A673 (cell line): ENCODE measurements around the gene ADNP2. TPM values are rescaled to one million over a fixed set of nuclear protein-coding genes. Genes with fewer than 3 reads are reported as not detected.

ENCODE experiments used
- BruUV-seq: library from RNA; stranded (reverse); fragments of 400-500 nt; replicated peaks from 2 replicates; lab custom pipeline; 2021; lab: Mats Ljungman, UMichigan
- CTCF ChIA-PET: fragments of 300-600 bp; sonication (Branson Sonifier 250); formaldehyde crosslinking; loops from one replicate; lab custom pipeline; 2022; ENCODE audit warnings: antibody characterized with exemption; lab: Charles Lee
- POLR2A ChIA-PET: fragments of 300-600 bp; sonication (Branson Sonifier 250); formaldehyde crosslinking; loops from one replicate; lab custom pipeline; 2022; ENCODE audit warnings: antibody characterized with exemption; ENCODE audit not compliant: low non-redundant PET; lab: Charles Lee
- DNase-seq: peaks from one replicate; pipeline ENCODE4 v3.0.0-alpha.2; 2015; ENCODE audit warnings: low spot score
- H3K27ac ChIP-seq: fragments of 200-600 bp; sonication (generic); 2 replicates; pipeline ENCODE4 v1.5.1; 2016; ENCODE audit warnings: mixed run types, low read depth, mild to moderate bottlenecking, mixed read lengths, antibody characterized with exemption, low read length; ENCODE audit not compliant: poor library complexity, severe bottlenecking
- H3K27me3 ChIP-seq: fragments of 200-600 bp; sonication (generic); replicated peaks from 2 replicates; pipeline ENCODE4 v1.6.1; 2017; ENCODE audit warnings: mixed run types, low read depth, mild to moderate bottlenecking, mixed read lengths, antibody characterized with exemption, low read length; ENCODE audit not compliant: insufficient read depth, poor library complexity
- H3K36me3 ChIP-seq: fragments of 200-600 bp; sonication (generic); 2 replicates; pipeline ENCODE4 v1.6.1; 2016; ENCODE audit warnings: mixed run types, mild to moderate bottlenecking, mixed read lengths, antibody characterized with exemption, low read length; ENCODE audit not compliant: insufficient read depth, poor library complexity, severe bottlenecking
- H3K4me1 ChIP-seq: fragments of 200-600 bp; sonication (generic); 2 replicates; pipeline ENCODE4 v1.6.1; 2017; ENCODE audit warnings: mixed run types, mild to moderate bottlenecking, mixed read lengths, antibody characterized with exemption, low read length; ENCODE audit not compliant: insufficient read depth, poor library complexity, severe bottlenecking
- H3K4me3 ChIP-seq: fragments of 200-600 bp; sonication (generic); 2 replicates; pipeline ENCODE4 v1.5.1; 2016; ENCODE audit warnings: low read depth, mixed run types, mild to moderate bottlenecking, mixed read lengths, low read length; ENCODE audit not compliant: poor library complexity, severe bottlenecking
- H3K9me3 ChIP-seq: fragments of 200-600 bp; sonication (generic); 2 replicates; pipeline ENCODE4 v1.6.1; 2016; ENCODE audit warnings: mixed run types, low read depth, mild to moderate bottlenecking, mixed read lengths, antibody characterized with exemption, low read length; ENCODE audit not compliant: poor library complexity, severe bottlenecking
- EZH2 ChIP-seq: fragments of 200-600 bp; sonication (generic); IDR thresholded peaks from 2 replicates; pipeline ENCODE4 v1.6.1; 2017; ENCODE audit warnings: borderline replicate concordance, low read depth, mild to moderate bottlenecking, mixed read lengths, antibody characterized with exemption, low read length; ENCODE audit not compliant: poor library complexity, severe bottlenecking
- intact Hi-C: fragments of 100-400 bp; cut with micrococcal nuclease; formaldehyde crosslinking; loops from one replicate; pipeline ENCODE4 v1.10.0; 2022; ENCODE audit not compliant: unreplicated experiment
- total RNA-seq: library from RNA; stranded (reverse); gene quantifications from 2 replicates; pipeline ENCODE4 v1.2.3, GENCODE V29; 2021
- TF ChIP-seq, protein P1 (sequence below): fragments of 300-800, 200-600 bp; sonication (generic); conservative IDR thresholded peaks from 2 replicates; pipeline ENCODE4 v1.5.1; 2017; ENCODE audit warnings: low read depth, mild to moderate bottlenecking, antibody characterized with exemption, low read length, moderate library complexity, mixed read lengths

Gene ADNP2
- total RNA-seq, 1 experiment from 2014 or later, result 27.5 TPM

DNA sequence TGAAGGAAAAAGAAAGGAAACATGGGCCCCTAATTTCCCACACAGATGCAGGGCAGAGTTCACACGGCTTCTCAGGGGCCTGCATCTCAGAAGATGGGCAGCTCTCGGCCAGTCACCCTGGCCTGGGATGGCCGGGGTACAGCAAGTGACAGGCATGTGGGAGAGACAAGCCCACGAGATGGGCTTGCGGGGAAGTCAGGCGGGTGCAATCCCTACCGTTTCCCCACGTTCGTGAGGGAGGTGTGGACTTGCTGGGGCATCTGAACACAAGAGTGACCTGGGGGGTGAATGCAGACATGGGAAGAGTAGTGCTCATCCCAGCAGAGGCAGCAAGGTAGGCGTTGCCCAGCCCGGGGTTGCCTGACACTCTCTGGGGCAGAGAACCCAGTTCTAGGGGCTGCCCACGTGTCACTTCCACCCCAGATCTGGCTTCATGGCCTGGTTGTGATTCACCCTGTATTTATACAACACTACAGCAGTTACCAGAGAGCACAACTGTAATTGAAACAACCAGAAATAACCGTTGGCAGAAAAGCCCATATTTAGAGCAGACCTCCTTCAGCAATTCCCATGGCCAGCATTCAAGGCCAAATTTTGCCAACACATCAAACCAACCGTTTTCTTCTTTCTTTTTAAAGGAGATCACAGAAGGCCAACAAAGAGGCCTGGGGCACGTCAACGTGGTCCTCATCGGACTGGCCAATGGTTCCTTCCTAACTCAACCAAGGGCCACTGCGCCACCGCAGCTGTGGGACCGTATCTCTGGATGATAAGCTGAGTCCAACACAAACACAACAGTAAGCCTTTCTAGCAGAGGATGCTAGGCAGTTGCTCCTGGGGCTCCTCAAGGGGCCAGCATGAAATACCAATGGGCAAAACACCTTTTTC is 79.8 kb downstream of the ADNP2 start:
- Histone ChIP-seq H3K36me3 (no peaks in the 10 kb centered on the region), H3K27me3 (no peaks in the 10 kb centered on the region), H3K4me1 (no peaks in the 10 kb centered on the region), H3K9me3 (no peaks in the 10 kb centered on the region), H3K27ac (no peak overlapping the region), H3K4me3 (no peak overlapping the region)
- CTCF ChIA-PET, result no interaction called here
- BruUV-seq, result no TSS peak
- TF ChIP-seq, protein P1, sequence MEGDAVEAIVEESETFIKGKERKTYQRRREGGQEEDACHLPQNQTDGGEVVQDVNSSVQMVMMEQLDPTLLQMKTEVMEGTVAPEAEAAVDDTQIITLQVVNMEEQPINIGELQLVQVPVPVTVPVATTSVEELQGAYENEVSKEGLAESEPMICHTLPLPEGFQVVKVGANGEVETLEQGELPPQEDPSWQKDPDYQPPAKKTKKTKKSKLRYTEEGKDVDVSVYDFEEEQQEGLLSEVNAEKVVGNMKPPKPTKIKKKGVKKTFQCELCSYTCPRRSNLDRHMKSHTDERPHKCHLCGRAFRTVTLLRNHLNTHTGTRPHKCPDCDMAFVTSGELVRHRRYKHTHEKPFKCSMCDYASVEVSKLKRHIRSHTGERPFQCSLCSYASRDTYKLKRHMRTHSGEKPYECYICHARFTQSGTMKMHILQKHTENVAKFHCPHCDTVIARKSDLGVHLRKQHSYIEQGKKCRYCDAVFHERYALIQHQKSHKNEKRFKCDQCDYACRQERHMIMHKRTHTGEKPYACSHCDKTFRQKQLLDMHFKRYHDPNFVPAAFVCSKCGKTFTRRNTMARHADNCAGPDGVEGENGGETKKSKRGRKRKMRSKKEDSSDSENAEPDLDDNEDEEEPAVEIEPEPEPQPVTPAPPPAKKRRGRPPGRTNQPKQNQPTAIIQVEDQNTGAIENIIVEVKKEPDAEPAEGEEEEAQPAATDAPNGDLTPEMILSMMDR, result no peak
- no peak for TF ChIP-seq EZH2
- intact Hi-C loops, result no loop called here
- DNase-seq, result no peak
- POLR2A ChIA-PET, result no interaction called here

DNA sequence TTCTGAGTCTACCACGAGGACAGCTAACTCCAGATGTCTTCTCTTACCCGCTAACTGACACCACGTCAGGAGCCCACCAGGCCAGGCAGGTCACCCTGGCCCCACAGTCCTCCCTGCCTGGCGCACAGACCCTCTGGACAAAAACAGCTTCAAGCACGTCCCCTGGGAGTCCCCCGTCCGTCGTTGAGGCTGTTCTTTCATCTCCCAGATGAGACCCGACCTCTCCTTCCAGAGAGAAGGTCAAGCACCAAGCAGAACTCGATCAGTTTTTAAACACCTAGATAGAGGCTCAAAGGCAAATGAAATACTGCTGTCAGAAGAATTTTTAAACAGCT is 80.4 kb downstream of the ADNP2 start:
- Histone ChIP-seq H3K27me3 (no peaks in the 10 kb centered on the region), H3K27ac (no peak overlapping the region), H3K4me1 (no peaks in the 10 kb centered on the region), H3K4me3 (no peak overlapping the region), H3K9me3 (no peaks in the 10 kb centered on the region), H3K36me3 (no peaks in the 10 kb centered on the region)
- ChIA-PET CTCF (no interaction called here), POLR2A (no interaction called here)
- TF ChIP-seq EZH2, result no peak
- TF ChIP-seq, protein P1, result no peak
- intact Hi-C loops, result no loop called here
- BruUV-seq, result no TSS peak
- no peak for DNase-seq

Other genes with a start within 250 kb of the ADNP2 start
- gene SLC66A2, start 157.6 kb upstream of the ADNP2 start, total RNA-seq, result 28.0 and 34.9 TPM in 2 replicates
- gene HSBP1L1, start 144.6 kb upstream of the ADNP2 start, total RNA-seq, result 1.1 and 1.9 TPM in 2 replicates
- 201 and 216 TPM in 2 replicates for gene TXNL4A, start 120.7 kb upstream of the ADNP2 start, total RNA-seq
- 39.5 and 46.1 TPM in 2 replicates for gene RBFA, start 74.8 kb upstream of the ADNP2 start, total RNA-seq
- gene PARD6G, start 138.3 kb downstream of the ADNP2 start, total RNA-seq, result 7.9 and 10.2 TPM in 2 replicates